GM03348 (cell line): ENCODE measurements around the gene SFTPD.
"Not testable (repeated sequence)": the region's sequence is repeated elsewhere in the genome, so short reads cannot be mapped to it uniquely, and the experiment has no call there.

Experiments
- DNase-seq: peaks from one replicate; pipeline ENCODE4 v3.0.0; 2012; ENCODE audit warnings: low spot score

Gene SFTPD

DNA sequence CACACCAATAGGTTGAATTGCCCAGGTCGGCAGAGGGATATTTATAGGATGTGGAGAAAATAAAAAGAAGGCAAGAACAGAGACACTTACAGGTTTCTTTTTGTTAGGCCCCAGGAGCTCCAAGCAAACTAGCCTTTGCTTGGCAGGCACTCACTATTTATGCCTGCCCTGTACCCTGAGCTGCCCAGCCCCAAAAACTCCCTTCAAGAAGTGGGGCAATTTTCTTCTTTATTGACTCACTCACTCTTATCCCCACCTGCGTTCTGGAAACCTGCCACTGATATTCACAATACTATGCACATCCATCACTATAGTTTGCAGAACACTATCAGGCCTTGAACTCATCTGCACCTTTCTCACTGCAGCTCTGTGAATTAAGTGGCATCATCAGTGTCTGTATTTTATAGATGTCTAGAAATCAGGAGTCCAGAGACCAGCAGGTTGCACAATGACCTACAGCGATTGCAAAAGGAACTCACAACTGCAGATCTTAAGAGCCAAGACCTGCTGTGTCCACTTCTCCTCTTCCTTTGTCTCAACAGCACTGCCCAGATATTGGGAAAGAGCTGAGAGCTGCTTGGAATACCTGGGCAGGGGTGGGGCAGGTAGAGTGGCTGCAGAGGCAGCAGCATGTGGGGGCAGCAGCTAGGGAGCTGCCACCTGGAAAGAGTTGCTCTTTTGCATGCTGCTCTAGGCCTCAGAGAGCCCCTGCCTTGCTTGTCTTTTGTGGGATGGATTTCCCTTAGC, at the start of gene SFTPD:
Gene SFTPD (minus strand): TSS at position 130 of the 747 bp plus-strand sequence. CDS start 2,446 bp downstream, outside the sequence.
- DNase-seq, result no peak

DNA sequence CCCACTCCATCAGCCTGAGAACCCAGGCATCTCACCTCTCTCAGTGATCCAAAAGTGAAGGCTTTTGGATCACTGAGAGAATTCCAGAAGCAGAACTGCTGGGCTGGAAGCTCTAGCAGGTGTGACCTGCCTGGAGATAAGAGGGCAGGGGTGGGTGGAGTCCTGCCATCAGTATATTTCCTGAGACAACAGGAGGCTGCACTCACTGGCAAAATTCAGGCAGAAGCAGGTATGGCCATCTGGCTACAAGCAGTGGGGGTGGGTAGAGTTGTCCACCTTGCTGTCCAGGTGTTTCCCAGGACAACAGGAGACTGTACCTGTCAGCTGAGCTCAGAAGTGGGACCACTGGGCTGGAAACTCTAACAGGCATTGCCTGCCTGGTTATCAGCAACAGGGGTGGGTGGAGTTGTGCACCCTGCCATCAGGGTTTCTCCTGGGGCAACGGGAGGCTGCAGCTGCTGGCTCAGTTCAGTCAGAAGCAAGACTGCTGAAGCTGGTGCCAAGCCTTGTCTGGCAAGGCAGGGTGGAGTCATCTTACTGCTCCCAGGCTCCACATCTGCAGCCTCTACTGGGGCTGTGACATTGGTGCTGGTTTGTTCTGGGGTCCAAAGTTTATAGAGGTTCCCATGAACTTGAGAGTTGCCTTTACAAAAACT, 47.2 kb upstream of the SFTPD start:
- DNase-seq, result peak; percentile 16

DNA sequence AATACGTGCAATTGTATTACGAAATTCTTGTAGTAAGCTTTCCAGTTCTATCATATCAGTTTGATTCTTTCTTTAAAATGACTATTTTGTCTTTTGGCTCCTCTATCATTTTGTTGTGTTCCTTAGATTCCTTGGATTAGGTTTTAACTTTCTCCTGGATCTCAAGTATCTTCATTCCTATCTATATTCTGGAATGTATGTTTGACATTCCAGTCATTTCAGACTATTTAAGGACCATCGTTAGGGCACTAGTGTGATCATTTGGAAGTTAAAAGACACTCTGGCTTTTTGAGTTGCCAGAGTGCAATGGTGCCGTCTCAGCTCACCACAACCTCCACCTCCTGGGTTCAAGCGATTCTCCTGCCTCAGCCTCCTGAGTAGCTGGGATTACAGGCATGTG, 45.7 kb upstream of the SFTPD start:
- DNase-seq, result peak; percentile 22

DNA sequence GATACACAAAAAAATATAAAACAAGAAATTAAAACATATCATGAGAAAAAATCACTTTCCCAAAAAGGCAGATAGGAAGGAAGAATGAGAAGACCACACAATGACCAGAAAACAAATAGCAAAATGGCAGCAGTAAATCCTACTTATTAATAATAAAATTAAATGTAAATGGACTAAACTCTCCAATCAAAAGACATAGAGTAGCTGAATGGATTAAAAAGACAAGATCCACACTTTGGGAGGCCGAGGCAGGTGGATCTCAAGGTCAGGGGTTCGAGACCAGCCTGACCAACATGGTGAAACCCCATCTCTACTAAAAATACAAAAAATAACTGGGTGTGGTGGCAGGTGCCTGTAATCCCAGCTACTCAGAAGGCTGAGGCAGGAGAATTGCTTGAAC, 39.3 kb upstream of the SFTPD start:
- not testable (repeated sequence) for DNase-seq

DNA sequence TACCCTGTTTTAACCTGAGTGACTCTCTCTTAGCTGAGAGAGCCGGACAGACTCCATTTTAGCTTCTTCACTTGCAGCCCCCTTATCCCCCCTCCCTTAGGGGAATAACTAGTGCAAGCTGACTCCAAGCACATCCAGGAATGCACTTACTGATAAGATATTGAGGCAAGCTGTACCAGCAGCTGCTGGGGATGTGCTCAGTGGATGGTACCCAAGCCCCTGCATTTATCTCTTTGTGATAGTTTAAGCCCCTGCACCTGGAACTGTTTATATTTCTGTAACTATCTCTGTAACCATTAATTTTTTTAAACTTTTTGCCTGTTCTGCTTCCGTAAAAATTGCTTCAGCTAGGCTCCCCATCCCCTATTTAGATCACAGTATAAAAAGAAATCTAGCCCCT, 37.8 kb upstream of the SFTPD start:
- DNase-seq, result not testable (repeated sequence)

DNA sequence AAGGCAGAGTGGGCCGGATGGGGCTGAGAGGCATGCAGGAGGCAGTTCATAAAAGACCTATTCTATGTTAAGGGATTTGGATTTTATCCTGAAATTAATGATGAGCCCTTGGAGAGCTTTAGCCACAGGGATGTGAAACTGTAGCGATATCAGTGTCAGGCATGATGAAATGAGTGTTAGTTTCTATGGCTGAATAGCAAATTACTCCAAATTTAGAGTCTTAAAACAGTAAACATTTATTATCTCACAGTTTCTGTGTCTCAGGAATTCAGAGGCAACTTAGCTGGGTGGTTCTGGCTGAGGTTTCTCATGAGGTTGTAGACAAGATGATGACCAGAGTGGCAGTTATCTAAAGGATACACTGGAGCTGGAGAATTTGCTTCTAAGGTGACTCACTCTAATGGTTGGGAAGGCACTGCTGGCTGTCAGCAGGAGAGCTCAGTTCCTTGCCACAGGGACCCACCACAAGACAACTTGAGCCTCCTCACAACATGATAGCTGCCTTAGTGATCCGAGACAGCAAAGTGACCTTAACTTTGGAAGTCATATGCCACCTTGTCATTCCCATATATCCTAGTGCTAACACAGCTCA, 36.7 kb upstream of the SFTPD start:
- no peak for DNase-seq

DNA sequence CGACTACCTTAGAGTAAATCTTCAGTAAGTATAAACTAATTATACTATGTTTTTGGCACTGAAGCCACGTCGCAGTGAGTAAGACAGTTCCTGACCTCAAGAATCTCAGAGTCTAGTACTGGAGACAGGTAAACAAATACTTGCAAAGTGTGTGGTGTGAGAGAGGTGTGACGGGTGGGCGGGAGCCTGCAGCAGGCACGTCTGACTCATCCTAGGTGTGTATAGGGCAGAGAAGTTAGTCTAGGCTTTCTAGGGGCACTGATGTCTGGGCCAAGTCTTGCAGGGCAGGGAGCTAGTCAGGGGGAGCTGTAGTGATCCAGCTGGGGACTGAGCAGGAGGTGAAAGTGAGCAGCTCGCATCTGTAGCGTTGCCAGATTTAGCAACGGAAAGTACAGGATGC, 35.9 kb upstream of the SFTPD start:
- no peak for DNase-seq

DNA sequence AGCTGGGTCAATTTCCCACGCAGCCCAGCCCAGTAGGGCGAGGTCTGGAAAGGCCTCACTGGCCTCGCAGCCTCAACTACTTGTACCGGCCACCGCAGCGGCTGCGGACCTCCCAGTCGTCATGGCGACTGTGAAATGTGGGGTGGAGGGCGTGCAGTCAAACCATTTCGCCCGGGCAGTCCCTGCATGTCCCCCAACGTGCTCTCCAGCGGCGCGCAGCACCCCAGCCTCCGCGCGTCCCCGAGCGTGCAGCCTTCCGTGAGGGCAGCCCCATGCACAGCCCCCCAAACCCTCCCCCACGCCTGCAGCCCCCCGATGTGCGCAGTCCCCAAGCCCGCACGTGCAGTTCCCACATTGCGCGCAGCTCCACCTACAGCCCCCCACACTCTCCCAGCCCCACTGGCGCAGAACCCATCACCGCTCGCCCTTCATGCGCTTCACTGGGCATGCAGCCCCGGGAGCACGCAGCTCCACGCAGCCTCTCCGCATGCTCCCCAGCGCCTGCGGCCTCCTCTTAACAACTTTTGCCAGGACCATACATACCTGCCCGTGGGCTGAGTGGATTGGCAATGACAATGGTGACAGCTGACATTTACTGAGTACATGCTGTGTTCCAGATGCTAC, 34.5 kb upstream of the SFTPD start:
- DNase-seq, result no peak

DNA sequence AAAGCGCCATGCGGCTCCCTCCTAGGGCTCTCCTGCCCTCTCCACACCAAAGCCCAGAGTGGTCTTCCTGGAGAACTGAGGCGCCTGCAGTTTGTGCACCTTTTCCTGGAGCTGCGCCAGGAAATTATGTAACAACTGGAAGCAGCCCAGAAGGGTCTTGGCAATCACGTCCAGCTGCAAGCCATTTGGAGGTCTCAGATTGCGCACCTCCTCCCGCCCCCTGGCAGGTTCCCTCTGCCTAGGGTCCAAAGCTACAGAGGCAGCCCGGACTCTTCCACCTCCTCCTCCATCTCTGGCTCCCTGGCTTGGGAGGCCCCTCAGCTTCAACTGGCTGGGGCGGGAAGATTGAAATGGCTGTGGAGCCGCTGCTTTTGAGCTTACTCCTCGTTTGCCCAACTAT, 34.0 kb upstream of the SFTPD start:
- no peak for DNase-seq

DNA sequence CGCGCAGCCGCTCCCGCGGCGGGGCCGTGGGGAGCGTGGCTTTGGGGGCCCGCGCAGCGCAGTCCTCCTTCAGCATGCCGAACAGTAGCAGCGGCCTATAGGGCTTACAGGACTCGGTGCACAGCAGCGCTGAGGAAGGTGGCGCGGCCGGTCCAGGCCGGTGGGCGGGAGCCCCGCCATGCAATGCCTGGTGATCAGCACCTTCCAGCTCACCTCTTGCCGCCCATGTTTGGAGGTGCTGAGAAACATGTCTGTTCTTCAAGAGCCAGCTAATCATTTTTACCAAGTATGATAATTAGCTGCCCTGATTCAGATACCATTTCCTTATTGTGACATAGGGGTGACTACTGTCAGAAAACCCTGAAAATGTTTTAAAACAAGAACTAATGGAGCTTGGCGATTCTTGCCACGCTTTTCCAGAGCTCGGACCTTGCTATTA, 33.5 kb upstream of the SFTPD start:
- no peak for DNase-seq

DNA sequence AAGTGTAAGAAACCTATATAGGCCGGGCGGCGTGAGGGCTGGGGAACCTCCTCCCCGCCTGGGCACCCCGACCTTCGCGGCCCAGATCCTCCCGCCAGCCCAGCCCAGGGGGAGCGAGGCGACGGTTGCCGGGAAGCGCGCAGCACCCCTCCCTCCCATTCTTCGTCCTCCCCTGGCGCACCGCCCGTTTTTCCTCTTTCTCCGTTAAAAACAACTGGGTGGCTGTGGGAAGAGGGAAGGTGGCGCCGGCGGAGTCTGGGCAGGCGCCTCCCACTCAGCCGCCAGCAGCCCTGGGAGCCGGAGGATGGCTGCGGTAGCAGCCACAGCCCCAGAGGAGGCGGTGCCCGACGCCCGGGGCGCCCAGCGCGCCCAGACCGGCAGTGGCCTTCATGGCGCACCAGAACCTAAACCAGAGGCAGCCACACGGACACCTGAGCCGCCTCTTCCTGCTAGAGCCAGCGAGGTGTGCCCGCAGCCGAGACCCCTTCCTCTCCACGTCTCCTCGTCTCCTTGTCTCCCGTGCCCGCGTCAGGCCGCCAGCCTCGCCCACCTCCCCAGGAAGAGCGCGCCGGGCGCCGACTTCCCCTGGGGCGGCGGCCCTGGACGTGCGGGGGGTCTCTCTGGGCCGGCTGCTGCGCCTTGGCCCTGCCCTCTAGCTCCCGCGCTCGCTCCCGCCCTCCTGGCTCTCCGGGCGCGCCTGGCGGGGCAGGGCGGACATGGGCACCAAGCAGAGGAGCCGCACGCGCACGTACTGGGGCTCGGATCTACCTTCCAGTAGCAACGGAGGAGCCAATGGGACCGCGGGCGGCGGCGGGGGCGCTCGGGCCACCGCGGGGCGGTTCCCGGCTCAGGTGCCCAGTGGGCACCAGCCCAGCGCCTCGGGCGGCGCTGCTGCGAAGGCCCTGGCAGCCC, 32.8 kb upstream of the SFTPD start:
- peak; percentile 83 for DNase-seq

DNA sequence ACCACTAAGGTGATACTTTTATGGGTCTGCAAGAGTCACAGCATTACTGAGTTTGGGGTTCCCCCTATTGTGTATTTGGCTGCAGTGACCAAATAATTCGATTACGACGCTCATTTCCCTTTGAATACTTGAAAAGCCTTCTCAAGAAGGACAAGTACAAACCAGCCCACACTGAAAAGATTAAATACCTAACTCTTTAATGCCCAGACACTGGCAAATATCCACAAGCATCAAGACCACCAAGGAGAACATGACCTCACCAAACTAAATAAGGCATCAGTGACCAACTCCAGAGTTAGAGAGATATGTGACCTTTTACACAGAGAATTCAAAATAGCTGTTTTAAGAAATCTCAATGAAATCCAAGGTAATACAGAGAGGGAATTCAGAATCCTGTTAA, 31.8 kb upstream of the SFTPD start:
- DNase-seq, result no peak

DNA sequence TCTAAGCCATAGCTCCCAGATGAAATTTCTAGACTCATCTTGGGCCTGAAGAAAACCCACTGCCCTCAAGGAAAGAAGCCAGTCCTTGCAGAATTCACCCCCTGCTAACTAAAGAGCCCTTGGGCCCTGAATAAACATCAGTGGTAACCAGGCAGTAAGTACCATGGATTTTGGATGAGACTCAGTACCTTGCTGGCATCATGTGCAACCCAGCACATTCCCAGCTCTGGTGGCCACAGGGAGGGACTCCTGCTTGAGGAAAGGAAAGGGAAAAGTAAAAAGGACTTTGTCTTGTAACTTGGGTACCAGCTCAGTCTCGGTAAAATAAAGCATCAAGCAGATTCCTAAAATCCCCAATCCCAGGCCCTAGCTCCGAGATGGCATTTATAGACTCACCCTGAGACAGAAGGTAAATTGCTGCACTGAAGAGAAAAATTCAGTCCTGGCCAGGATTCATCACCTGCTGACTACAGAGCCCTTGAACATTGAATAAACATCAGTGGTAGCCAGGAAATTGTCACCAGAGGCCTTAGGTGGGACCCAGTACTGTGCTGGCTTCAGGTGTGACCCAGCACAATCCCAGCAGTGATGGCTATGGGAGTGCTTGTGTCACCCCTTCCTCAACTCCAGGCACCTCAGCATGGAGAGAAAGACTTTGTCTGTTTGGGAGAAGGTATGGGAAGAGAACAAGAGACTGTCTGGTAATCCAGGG, 31.2 kb upstream of the SFTPD start:
- no peak for DNase-seq

DNA sequence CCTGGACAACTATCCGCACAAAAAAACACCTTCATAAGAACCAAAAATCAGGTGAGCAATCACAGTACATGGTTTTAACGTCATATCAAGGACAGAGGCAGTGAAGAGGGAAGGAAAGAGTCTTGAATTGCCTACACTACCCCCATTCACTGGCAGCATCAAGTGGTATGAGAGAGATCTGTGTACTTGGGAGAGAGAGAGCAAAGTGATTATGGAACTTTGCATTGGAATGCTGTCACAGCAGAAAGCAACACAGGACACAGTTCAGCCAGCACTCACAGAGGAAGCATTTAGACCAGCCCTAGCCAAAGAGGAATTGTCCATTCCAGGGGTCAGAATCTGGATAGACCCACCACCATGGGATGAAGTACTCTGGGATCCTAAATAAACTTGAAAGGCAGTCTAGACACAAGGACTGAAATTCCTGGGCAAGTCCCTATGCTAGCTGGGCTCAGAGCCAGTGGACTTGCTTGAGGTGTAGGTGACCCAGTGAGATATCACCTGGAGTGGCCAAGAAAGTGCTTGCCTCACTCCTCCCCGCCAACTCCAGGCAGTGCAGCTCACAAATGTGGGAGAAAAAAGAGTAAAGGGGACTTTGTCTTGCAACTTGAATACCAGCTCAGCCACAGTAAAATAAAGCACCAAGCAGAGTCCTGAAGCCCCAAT, 30.5 kb upstream of the SFTPD start:
- no peak for DNase-seq

DNA sequence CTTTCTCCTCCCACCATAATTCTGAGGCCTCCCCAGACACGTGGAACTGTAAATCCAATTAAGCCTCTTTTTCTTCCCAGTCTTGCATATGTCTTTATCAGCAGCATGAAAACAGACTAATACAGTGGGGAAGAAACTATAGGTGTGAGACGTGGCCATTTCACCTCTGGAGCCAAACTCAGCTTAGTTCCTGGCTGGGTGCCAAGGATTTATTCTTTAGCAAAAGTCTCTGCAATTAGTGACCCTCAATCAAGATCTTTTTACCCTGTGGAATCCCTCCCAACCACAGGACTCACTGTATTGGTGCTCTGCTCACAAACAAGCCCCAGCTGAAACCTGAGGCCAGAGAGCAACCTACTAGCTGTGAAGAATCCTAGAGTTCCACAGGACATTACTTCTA, 28.1 kb upstream of the SFTPD start:
- no peak for DNase-seq

DNA sequence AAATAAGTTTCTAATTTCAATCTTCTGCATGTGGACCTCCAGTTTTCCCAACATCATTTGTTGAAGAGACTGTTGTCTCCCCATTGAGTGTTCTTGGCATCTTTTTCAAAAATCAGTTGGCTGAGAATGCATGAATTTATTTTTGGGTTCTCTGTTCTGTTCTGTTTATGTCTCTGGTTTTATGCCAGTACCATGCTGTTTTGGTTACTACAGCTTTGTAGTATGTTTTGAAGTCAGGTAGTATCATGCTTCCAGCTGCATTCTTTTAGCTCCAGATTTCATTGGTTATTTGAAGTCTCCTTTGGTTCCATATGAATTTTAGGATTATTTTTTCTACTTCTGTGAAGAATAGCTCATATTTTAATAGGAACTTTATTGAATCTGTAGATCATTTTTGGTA, 21.2 kb upstream of the SFTPD start:
- DNase-seq, result no peak

DNA sequence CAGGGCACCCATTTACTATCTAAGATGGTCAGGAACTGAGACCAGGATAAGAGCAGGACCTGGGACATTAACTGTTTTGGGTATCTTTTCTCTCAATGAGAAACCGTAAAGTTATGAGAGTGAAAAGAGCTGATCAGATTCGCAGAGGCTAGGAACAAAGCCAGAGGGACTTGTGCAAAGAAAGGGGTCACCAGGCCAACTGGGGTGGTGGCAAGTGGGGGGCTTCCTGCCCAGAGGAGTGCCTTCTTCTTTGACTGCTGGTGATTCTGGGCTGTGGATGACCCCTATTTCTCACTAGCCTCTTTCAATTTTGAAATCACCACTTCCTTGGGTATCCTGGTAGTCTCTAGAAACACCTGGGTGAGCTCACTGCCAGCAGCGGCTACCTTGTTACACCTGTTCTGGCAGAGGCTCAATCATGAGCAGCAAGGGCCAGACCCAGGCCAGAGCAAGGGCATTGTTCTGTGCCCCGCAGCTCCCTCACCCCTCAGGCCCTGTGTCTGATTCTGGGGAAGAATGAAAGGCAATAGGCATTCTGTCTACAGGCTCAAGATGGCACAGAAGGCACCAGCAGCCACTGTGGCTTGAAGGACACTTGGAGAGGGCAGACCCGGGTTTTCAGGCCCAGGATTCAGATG, 999 bp downstream of the SFTPD start:
- DNase-seq, result no peak

DNA sequence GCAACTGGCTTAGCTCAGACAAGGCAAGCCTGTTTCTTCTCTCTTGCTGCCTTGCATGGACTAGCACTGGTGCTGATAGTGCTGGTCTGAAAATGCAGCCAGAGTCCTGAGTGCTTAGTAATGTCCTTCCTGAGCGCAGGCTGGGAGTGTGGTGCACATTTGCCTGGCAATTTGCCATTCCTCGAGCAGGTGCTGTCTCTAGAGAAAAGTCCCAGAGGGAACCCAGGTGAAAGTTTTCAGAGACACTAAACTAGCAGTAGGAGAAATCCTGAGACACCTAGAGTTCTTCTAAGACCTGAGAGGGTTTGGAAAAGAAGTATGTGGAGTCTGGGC, 1.9 kb downstream of the SFTPD start:
- DNase-seq, result no peak

DNA sequence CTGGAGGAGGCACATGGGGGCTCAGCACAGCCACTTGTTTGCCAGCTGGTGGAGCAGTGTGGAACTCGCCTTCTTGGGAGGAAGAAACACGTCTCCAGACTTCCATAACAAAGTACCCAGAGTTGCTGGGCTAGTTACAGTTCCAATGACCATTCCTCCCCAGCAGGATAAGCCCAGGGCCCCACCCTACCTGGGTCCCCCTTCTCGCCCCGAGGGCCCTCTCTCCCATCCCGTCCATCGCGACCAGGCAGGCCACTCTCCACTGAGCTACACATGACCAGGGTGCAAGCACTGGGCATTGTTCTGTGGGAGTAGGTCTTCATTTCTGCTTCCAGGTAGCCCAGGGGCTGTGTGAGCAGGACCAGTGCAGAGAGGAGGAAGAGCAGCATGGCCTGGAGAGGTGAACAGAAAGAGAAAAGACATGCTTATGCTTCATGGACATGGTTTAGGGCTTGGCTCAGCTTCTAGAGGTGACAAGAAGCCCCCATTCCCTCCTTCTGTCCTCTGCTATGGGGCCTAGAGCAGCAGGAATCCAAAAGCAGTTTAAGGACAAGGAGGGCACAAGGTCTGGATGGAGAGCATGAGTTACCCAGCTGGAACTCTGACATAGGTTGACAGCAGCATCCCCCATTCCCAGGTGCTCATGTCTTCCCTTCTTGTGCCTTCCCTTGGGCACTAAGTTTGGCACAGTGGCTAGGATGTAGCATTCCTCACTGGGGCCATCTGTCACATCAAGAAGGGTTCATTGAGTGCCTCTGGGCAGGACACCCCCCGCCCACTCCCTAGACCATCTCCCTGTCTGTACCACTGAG, 2.4 kb downstream of the SFTPD start:
- no peak for DNase-seq
